DMS79 treated with DMSO at 0.1 percent for 48 hours (cell line): Measurements from ENCODE around the gene OR2T35.
"Not testable (repeated sequence)": the region's sequence is repeated elsewhere in the genome, so short reads cannot be mapped to it uniquely, and the experiment has no call there.

Experiments used
- DNase-seq: peaks from one replicate; lab custom pipeline; 2025; lab: John Stamatoyannopoulos, UW

OR2T35 gene, protein sequence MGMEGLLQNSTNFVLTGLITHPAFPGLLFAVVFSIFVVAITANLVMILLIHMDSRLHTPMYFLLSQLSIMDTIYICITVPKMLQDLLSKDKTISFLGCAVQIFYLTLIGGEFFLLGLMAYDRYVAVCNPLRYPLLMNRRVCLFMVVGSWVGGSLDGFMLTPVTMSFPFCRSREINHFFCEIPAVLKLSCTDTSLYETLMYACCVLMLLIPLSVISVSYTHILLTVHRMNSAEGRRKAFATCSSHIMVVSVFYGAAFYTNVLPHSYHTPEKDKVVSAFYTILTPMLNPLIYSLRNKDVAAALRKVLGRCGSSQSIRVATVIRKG

DNA sequence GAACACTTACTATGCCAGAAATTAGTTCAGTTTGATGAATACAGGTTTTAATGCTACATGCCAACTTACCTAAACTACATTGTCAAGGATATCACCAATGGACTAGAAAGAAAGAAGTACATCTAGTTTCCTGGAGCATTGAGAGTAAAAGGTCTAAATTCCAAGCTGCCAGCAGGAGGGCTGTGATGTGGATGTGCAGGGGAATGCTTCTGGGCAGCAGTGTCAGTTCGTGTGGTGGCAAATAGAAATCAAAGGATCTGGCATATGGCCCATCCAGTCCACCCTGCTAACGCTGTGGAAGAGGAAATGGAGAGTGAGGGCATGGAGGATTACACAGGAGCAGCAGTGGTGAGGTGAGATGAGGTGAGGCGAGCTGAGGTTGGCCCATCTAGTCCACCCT lies at the start of gene OR2T35:
Gene OR2T35, minus strand, starts transcription at position 101 of the 400 bp plus-strand sequence. CDS start 6,020 bp downstream, outside the sequence.
- not testable (repeated sequence) for DNase-seq

DNA sequence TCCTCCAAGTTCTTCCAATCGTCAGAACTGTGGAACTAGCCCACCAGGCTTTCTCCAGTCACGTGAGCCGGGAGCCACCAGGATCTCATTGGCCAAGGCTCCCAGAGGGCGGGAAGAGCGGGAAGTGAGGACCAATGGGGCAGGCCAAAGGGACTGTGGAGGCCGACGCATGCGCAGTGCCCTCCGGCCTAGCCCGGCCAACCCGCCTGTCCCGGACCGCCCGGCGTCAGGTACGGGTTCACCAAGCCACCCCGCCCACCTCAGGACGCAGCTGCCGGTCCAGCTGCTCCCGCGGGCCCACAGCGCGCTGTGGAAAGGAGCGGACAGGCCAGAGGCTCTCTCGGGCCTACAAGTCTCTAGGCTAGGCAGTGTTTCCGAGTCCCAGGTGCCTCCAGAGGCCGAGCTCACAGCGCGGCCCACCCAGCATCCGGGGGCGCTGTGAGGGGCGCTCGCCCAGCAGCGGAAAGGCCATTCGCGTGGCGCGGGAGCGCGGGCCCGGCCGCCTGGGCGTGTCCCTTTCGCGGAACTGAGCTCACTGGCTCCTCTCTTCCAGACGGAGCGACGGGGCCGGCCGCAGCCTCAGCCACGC lies 46.6 kb upstream of the OR2T35 start:
- no peak for DNase-seq

DNA sequence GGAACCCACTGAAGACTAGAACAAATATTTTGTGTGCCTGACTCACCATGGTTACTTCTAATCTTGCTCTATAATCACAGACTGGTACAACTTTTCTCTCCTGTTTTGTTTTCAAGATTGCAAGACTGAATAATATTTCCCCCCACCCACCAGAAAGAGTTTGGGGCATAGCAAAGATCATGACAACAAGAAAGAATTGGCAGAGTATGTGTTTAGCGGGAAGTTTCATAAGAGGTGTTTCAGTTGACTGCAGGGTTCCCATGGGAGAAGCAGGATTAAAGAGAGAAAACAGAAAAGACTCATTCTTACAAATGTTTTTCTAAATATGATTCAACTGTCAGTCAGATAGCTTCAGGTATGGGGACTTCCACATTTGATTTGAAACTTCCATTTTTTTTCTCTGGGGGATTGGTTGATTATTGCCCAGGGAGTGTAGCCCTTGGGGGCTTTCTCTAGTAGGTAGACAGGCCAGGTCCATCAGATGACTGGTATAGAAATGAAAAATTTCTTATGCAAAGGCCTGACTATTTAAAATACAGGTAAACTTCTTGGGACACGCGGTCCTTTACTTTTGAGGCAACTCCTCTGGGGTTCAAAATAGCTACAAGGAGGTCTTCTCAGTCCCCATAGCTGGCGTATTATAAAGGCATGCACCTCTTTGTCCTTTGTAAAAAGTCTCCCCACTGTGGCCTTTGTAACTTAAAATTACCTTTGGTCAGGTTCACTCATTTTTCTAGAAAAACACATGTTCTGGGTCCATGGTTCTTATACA lies 43.6 kb upstream of the OR2T35 start:
- DNase-seq, result no peak

DNA sequence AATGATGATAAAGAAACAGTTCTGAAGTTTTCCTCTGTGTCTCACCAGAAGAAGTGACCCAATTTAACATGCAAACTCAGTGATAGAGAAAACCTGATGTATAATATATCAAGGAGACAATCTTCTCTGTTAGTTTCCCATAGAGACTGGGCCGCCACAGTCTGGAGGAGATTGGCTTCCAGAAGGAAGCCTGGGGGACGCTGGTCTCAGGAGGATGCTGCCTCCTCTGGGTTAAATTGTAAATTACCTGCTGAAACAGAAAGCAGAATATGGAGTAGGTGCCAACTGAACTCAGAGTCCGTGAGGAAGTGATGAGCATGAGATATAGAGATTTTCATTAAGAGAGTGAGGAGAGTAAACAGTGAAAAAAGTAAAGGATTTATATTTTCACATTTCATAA lies 41.7 kb upstream of the OR2T35 start:
- no peak for DNase-seq

DNA sequence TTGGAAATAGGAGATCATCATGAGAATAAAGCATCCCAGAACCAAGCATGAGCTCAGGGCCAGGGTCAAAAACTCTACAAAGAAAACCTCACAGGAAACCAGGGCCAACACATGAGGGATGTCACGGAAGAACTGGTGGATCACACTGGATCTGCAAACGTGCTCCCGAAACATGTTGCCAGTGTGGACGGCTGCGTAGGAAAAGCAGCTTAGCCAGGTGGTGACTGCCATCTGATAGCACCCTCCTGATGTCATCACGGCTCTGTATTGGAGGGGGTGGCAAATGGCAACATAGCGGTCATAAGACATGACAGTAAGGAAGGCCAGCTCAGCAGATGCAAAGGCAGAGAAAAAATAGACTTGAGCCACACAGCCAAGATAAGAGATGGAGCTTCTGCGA lies 36.6 kb upstream of the OR2T35 start:
- no peak for DNase-seq

DNA sequence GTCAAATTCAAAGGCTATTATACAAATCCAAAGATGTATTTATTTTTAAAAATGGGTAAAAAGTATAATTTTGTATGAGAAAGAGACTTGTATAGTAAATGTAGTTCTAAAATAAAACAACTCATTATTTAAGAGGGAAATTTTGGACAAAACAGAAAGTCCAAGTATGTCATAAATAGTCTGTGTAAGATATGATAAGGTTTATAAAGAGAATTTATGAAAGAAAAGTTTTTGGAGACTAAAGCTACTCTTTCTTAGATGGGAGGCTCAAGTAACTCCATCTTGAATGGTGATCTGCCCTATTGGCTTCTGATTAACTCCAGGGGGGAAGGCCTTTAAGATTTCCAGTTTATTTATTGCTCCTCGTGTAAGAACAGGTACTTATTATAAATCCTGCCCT lies 24.9 kb upstream of the OR2T35 start:
- DNase-seq, result no peak

DNA sequence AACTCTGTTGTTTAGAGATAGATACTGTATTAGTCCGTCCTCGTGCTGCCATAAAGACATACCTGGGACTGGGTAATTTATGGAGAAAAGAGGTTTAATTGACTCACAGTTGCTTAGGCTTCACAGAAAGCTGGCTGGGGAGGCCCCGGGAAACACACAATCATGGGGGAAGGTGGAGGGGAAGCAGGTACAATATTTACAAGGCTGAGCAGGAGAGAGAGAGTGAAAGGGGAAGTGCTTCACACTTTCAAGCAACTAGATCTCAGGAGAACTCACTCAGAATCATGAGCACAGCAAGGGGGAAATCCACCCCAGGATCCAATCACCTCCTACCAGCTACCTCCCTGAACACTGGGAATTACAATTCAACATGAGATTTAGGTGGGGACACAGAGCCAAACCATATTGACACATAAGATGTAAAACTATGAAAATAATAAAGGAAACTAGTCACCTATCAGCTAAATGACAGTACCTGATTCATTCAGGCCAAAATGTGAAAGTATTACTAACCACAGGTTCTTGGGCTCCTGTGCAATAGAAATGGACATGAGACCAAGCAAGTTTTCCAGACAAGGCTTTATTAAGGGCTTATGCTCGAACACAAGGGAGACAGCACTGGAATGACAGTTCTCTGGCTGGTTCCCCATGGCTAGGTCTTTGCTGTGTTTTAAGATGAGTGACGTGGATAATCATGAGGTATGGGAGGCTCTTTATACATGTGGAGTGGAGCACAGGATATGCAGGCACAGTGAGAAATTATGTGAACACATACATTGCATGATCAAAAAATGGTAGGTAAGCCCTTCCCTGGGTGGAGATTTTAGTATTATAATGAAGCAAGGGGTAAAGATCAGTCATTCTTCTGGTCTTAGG lies 18.6 kb upstream of the OR2T35 start:
- DNase-seq, result not testable (repeated sequence)

DNA sequence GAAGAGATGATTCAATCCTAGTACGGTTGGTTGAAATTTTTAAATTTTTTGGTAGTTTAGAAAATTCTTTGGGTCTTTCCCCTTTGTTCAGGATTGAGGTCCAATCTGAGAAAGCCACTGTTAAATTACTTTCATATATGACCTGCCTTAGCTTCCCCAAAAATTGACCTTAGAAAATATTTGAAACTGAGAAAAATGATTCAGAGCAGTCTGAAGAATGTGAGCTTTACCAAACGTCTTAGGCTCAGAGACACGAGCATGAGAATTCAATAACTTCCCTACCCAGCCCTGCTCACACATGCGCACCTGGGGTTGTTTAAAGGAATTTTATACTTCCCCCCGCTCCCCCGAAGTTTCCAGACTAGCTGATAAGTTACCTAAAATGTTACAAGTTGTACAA lies 11.7 kb upstream of the OR2T35 start:
- DNase-seq, result not testable (repeated sequence)

DNA sequence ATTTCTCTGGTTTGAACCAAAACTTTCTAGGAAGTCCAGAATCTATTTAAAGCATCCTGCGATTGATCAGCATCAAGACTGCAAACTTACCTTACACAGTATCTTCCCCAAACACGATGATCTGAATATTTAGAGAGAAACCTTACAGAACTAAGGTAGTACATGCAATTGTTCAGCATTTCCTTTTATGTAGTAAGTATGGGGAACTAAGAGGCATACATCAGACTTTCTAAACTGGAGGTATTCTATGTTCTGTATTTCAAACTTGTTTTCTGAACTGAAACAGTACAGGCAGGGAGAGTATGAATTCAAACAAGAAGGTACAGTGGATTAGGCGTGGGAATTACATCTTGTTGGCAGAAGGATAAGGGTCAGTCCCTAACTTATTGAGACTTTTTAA lies 10.3 kb upstream of the OR2T35 start, which contains the start of gene OR2T27:
Gene OR2T27, minus strand, starts transcription at position 175 of the 400 bp plus-strand sequence. CDS start 4,644 bp downstream, outside the sequence.
- DNase-seq, result not testable (repeated sequence)

DNA sequence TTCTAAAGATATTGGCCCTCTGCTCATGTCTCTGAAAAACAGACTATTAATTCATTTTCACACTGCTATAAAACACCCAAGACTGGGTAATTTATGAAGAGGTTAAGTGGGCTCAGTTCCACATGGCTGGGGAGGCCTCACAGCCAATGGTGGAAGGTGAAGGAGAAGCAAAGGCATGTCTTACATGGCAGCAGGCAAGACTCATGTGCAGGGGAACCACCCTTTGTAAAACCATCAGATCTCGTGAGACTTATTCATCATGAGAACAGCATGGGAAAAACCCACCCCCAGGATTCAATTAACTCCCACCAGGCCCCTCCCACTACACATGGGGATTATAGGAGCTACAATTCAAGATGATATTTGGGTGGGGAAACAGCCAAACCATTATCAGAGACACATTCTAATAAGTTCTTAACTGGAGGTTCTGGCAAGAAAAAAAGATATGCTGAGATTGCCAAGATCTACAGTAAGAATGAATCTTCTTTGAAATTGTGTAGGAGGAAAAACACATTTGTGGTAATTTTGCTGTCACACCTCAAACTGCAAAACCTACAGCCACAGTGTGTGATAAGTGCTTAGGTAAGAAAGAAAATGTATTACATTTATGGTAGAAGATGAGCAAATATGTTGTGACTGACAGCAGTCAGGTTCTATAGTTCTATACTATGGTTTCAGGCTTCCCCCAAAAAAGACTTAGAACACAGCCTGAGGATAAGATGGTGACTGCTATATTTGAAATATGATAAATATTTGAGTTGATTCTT lies 3.9 kb upstream of the OR2T35 start:
- DNase-seq, result not testable (repeated sequence)

DNA sequence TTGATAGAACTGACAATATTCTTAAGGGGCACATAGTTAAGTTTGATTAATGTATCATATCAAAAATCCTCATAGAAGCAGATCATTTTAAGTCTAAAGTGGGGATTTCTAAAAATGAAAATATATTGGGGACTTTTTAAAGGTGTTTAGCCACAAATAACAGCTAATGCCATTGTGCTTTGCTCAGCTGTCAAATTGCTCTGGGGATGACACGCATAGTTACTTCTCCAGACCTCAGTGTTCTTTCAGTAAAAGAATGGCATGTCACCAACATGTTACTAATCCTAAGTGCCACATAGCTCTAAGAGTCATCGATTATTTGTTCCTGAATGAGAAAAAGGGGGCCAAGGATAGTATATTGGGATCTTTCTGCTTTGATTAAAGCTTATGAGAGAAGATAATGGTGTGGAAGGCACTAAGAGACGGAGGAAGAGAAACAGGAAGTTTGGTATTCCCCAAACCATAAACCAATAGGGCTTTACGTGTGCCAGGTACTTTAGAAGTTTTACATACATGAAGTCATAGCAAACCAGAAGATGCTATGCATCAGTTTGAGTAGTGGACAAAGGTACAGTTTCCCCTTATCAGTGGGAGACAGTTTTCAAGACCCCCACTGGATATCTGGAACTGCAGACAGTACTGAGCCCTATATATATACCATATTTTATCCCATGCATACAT lies 2.0 kb downstream of the OR2T35 start:
- not testable (repeated sequence) for DNase-seq

DNA sequence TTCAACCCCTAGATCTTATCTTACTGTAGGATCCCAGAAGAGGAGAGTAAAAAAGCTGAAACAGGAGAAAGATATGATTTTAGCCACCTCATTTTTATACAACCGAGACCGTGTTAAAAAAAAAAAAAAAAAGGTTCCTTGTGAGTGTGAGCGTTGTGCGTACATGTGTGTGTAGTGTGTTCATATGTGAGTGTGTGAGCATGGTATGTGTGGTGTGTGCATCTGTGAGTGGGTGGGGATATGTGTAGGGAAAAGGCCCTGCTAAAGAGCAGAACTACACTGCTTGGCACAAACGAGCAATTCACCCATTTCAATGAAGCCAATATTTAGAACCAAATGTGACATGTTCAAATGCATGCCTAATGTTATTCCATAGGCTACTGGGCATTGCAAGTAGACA lies 3.5 kb downstream of the OR2T35 start:
- DNase-seq, result not testable (repeated sequence)

DNA sequence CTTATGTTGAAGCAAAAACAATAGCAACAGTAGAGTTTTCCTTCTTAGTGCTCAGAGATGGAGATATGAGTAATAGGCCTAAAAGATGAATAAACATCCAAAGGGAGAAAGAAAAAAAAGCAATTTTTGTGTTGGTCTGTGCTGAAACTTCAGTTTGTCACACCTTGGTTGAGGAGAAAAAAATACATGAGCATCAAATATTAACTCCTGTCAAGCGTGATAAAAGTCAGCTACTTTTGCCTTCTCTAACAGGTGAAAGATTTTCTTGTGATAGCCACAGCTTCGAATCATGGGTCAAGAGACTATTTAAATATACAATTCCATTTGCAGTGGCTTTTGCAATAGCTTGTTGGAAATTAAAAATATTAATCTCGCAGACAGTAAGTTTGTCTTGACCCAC lies 4.2 kb downstream of the OR2T35 start:
- not testable (repeated sequence) for DNase-seq

DNA sequence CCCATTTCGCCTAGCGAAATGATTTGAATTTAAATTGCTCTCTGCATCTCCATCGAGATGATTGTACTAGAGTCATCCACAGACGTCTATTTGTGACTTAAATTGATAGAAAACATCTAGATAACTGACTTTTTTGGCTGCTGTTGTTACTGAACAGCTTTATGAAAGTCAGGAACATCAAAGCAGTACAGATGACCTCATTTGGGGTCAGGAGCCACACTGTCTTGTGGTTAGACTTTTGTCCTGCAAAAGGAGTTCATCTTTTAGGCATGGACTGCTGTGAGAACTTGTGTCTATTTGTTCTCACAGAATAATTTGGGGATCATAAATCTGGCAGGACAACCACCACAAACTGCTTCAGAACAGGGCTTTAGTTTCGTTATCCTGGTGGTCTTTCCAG lies 5.4 kb downstream of the OR2T35 start:
- DNase-seq, result not testable (repeated sequence)

DNA sequence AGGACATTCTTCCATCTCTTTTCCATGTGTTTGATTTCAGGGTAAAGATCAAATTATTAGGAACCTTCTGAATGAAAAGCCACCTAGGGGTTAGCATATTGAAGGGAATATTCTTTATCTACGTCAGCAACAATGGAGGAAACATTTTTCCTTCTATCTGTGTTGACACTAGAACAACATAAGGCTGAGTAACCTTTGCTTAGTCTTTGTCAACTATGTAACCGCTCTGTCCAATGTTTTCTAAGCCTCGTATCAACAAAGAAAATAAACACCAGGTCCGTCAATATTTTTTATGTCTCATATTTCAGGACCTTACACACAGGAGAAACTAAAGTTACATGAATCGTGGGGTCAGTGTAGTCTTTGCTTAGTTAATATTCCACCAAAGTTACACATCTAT lies 8.5 kb downstream of the OR2T35 start:
- DNase-seq, result not testable (repeated sequence)

DNA sequence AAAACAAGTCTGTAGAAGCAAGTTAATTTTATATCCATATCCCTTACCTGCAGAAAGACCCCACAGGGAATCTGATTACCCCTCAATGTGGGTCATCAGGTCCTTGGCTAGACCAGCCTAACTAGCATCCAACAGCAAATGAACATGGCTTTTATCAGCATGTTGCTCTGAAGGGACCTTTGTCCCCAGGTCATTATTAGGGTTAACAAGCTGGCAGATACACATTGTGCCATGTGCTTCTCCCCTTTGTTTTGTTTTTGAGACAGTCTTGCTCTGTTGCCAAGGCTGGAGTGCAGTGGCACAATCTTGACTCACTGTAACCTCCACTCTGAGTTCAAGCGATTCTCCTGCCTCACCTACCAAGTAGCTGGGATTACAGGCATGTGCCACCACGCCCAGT lies 10.1 kb downstream of the OR2T35 start, which contains the start of gene OR2T11:
Gene OR2T11, minus strand, starts transcription at position 101 of the 400 bp plus-strand sequence. CDS start 7,963 bp downstream, outside the sequence.
- not testable (repeated sequence) for DNase-seq

DNA sequence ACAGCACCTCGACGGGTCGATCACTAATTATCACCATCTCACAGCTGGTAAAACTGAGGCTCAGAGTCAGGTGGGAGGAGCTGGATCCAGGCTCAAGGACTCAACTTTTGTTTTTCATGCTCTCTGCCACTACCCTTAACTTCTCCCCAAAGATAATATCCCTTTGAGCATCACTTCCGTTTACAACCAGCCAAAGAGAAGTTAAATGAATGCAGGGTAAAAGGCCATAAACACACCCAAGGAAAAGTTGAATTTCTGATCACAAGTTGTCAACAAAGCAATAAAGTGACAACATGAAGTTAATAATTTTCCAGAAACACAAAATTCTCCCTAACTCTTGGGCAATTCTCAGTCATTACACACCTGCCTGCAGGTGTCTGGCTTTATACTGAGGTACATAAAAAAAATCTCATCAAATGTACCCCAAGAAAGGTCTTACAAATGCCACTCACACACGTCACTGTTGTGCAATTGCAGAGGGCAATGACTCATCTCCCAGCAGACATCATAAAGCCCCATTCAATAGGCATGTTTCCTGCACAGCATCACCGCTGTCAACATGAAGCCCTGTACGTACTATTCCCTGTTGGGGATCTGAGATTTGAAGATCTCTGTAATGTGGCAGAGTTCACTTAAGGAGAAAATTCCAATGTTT lies 13.6 kb downstream of the OR2T35 start:
- no peak for DNase-seq

DNA sequence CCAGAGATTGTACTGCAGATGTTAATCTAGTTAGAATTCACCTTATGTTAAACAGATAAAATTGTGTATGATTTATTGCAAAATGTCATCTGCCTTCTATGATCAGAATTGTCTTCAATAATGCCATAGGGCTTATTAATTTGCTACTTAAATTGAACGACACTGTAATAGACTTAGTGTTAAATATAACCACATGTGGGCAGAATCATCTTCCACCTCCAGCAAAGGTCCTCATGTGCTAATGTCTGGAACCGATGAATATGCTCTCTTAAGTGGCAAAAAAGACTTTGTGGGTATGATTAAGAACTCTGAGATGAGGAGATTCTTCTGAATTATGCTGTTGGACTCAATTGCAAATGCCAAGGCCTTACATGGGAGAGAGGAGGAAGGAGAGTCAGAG lies 14.5 kb downstream of the OR2T35 start:
- no peak for DNase-seq

DNA sequence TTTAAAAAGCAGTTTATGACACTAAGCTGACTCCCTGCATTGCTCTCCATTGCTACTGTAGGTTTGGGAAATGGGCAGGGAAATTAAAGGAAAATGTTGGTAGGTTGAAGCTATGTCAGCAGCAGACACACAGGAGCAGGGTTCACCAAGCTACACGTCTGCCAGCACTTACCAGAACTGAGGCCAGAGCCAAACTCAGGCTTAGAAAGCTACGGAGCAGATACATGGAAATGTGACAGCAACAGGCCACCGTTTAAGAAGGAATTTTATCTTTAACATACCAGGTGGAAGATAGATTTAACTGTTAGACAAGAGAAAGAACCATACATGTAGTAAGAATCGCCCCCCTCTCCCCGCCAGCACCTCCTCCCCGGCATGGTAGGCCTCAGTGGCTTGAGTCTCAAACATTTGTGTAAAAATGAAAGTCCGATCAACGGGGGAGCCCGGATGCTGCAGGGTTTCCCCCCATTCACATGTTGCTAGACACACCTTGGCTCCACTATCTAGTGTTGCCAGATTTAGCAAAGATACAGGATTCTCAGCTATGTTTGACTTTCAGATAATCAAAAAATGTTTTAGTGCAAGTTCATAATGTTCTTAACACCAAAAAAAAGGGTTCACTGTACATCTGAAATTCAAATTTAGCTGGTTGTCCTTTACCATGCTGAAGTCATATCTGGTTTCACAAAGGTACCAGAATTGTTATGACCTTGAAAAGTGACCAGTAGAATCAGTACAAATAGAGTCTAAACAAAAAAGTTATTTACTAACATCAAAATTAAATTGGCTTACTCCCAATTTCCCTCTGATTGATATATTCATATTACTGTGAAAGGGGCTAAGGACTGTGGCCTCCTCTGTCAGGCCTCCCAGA lies 16.9 kb downstream of the OR2T35 start:
- no peak for DNase-seq
